IMR-90 (cell line): ENCODE measurements around the gene TAGLN2.

Source experiments
- CEBPB ChIP-seq: IDR thresholded peaks from 2 replicates; pipeline ENCODE4 v1.6.1; 2012; ENCODE audit warnings: low read depth, low read length, improper control_type of control experiment
- CTCF ChIP-seq: conservative IDR thresholded peaks from 2 replicates; pipeline ENCODE4 v1.5.1; 2012; ENCODE audit warnings: mild to moderate bottlenecking, low read depth, low read length, improper control_type of control experiment
- MAZ ChIP-seq: IDR thresholded peaks from 2 replicates; pipeline ENCODE4 v1.6.1; 2012; ENCODE audit warnings: low read depth, mild to moderate bottlenecking, low read length, improper control_type of control experiment, moderate library complexity, borderline replicate concordance
- POLR2A ChIP-seq: IDR thresholded peaks from 2 replicates; pipeline ENCODE4 v1.6.1; 2012; ENCODE audit warnings: mild to moderate bottlenecking, low read depth, low read length
- RAD21 ChIP-seq: IDR thresholded peaks from 2 replicates; pipeline ENCODE4 v1.6.1; 2012; ENCODE audit warnings: low read length, improper control_type of control experiment
- SMC3 ChIP-seq: fragments of 150-350 bp; IDR thresholded peaks from 2 replicates; pipeline ENCODE4 v1.6.1; 2016; ENCODE audit warnings: low read depth, mild to moderate bottlenecking, antibody characterized with exemption, low read length, moderate library complexity
- USF2 ChIP-seq: fragments of 150-350 bp; IDR thresholded peaks from 2 replicates; pipeline ENCODE4 v1.6.1; 2017; ENCODE audit warnings: mild to moderate bottlenecking, antibody characterized with exemption, low read length, low read depth

- TF ChIP-seq CTCF (no peak), CEBPB (no peak), POLR2A (no peak), USF2 (no peak), MAZ (no peak), SMC3 (no peak), RAD21 (no peak)
Observed at GRCh38 chr1:159968901-159969300, 43.6 kb upstream of the TAGLN2 start.
